ENCODE results near the gene NRM.
A peak's percentile ranks its signal among the peaks of the same experiment; 100 is the strongest.

Gene NRM

DNA sequence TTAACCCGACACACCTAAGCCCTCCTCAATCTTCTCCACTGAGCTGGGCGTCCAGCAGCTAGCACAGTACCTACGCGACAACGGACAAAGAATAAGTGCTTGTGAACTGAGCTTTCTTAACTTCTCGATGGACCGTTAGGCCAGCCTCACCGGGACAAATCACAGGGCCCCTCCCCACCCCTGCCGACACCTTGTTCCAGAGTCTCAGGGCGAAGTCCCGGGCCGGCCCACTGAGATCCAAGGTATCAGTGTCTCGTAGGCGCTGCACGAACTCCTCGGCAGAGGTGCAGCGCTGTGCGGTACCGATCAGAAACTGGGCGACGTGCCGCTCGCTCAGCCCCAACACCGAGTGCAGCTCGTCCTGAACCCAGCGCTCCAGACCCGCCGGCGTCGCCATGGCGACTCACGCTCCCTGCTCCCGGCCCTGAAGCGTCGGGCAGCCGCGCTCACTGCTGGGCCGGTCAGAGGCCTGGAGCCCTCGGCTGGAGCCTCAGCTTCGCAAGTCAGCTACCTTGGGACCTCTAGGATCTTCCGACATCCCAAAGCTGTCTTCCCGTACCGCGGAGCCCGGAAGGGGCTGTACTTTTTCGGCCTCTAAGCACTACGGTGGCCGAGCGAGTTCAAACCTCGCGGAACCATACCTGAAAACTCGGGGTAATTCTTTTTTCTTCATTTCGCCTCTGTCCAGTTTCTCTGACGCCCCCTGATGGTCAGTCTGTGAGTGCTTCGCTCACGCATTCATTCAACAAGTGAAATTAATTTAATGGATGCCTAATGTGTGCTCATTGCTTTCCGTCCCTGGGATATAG is 18.1 kb downstream of the NRM start, which contains the start of gene DHX16:
Gene DHX16, minus strand, starts transcription at position 562 of the 809 bp plus-strand sequence. Its CDS starts 165 bp downstream, at position 397.
- no peak for TF ChIP-seq GATA3 (IDR thresholded peaks at IDR 0.05; ENCODE audit: low read depth, low read length)
- TF ChIP-seq GATA2 (IDR thresholded peaks at IDR 0.05; ENCODE audit: low read depth, low read length): no peak

DNA sequence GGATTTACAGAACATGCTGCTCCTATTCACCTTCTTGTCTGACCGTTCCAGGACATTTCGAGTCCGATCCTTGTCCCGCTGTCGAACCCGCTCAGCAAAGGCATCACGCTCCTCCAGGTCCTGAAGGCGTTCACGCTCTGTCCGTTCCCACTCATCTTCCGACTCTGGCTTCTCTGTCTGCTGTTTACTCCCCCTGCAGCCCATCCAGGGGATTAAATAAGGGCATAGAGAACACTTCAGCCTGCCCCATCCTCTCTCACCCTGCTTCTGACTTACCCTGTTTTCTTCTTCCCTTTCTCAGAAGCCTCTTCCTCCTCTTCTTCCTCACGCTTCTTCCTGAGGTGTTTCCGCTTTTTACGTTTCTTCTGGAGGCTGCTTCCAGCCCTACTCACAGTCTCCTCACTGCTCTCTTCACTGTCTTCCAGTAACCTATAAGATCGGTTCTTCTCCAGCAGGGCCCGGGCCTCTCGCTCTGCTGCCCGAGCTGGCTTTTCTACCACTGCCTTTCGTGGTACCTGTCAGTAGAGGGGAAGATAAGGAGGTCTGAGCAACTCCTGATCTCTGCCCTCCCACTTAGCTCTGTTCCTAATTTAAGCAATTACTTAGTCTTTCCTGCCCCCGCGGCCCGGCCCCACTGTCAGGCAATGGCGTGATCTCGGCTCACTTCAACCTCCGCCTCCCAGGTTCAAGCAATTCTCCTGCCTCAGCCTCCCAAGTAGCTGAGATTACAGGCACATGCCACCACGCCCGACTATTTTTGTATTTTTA is 19.8 kb downstream of the NRM start:
- TF ChIP-seq GATA3 (IDR thresholded peaks at IDR 0.05; ENCODE audit: low read depth, low read length) (no peak), GATA2 (IDR thresholded peaks at IDR 0.05; ENCODE audit: low read depth, low read length) (no peak)

GRCh38 chr6:30664994-30665767 is 25.6 kb downstream of the NRM start:
- TF ChIP-seq GATA3 (IDR thresholded peaks at IDR 0.05; ENCODE audit: low read depth, low read length): no peak
- TF ChIP-seq GATA2 (IDR thresholded peaks at IDR 0.05; ENCODE audit: low read depth, low read length): no peak

DNA sequence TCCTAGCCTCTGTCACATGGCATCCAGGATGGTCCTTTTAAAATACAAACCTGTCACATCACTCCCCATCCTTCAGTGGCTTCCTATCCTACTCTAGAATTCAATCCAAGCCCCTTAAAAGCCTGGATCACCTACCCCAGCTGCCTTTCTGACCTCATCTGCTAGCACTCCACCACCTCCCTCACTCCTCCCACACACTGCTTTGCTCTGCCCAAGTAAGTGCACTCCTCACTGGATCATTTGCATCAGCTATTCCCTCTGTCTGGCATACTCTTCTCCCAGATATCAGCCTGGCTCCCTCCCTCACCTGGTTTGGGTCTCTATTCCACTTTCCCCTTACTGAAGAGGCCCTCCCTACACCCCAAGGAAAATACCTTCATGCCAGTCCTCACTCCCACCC is 33.3 kb downstream of the NRM start:
- no peak for TF ChIP-seq GATA2 (IDR thresholded peaks at IDR 0.05; ENCODE audit: low read depth, low read length)
- no peak for TF ChIP-seq GATA3 (IDR thresholded peaks at IDR 0.05; ENCODE audit: low read depth, low read length)

GRCh38 chr6:30656513-30656912 is 34.3 kb downstream of the NRM start:
- TF ChIP-seq GATA3 (IDR thresholded peaks at IDR 0.05; ENCODE audit: low read depth, low read length) (no peak), GATA2 (IDR thresholded peaks at IDR 0.05; ENCODE audit: low read depth, low read length) (no peak)

DNA sequence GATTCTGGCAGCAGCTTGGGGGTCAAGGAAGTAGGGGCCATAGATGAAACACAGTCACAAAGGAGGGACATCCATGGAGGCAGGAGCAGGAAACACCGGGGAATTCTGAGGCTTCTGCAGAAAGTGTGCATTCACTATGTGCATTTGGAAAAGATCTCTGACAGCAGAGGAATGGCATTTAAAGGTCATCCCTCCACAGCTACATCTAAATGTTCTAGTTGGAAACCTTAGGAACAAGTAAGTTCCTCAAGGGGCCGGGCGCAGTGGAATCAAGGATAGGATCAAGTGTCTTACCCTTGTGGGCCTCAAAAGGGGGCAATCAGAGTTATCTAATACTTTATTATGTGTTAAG is 35.1 kb downstream of the NRM start:
- TF ChIP-seq GATA2 (IDR thresholded peaks at IDR 0.05; ENCODE audit: low read depth, low read length): no peak
- no peak for TF ChIP-seq GATA3 (IDR thresholded peaks at IDR 0.05; ENCODE audit: low read depth, low read length)

- TF ChIP-seq GATA3 (IDR thresholded peaks at IDR 0.05; ENCODE audit: low read depth, low read length): no peak
- TF ChIP-seq GATA2 (IDR thresholded peaks at IDR 0.05; ENCODE audit: low read depth, low read length): no peak
Measured at GRCh38 chr6:30654798-30655742, 35.7 kb downstream of the NRM start.

DNA sequence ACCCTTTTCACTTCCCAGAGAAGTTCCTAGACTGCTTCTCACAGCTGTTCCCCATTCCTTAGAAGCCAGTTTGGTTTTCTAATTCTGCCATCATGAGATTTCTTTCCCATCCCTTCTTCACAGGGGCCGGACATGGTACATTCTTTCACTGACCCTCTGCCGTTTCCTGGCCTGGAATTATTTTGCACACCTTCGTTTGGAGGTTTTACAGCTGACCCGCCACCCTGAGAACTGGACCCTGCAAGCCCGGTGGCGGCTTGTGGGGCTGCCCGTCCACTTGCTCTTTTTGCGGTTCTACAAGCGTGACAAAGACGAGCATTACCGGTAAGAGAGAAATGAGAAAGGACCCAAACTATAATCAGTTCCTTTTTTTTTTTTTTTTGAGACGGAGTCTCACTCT is 39.6 kb downstream of the NRM start:
- TF ChIP-seq GATA3 (IDR thresholded peaks at IDR 0.05; ENCODE audit: low read depth, low read length): no peak
- no peak for TF ChIP-seq GATA2 (IDR thresholded peaks at IDR 0.05; ENCODE audit: low read depth, low read length)

- TF ChIP-seq GATA3 (IDR thresholded peaks at IDR 0.05; ENCODE audit: low read depth, low read length): no peak
- no peak for TF ChIP-seq GATA2 (IDR thresholded peaks at IDR 0.05; ENCODE audit: low read depth, low read length)
Measured at GRCh38 chr6:30647242-30648116, 43.3 kb downstream of the NRM start.

DNA sequence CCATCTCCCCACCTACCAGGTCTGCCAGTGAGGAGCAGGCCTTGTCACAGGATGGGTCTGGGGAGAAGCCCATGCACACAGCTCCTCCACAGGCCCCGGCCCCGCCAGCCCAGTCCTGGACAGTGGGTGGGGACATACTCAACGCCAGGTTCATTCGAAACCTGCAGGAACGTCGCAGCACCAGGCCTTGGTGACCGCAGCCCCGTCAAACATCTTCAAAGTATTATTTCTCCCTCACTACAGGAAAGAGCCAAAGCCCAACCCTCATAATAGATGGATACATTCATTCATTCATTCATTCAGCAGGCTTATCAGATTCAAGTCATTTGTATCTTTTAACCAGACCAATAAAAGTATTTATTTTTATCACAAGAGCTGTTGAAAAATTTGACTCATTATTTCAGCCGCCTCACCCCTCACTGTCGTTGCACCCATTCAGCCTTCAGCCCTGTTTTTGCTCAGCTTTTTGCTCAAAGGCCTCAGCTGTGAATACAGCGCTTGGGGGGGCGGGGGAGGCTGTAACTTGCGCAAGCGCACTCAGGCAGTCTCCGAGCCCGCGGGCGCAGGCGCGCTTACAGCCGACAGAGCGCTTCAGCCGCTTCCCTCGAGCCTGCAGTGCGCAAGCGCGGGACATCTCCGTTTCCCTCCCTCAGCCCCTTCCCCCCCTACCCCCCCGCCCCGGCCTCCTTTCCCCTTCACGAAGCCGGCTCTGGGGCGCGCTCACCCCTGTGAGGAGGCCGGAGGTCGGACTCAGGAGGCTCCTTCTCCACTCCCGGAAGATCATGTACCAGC is 44.1 kb downstream of the NRM start, which contains the start of gene C6orf136:
Gene C6orf136, plus strand, starts transcription at position 684 of the 792 bp plus-strand sequence. Its CDS starts 99 bp downstream, at position 783.
- TF ChIP-seq GATA3 (IDR thresholded peaks at IDR 0.05; ENCODE audit: low read depth, low read length) (no peak), GATA2 (IDR thresholded peaks at IDR 0.05; ENCODE audit: low read depth, low read length) (0 out of 2 replicates have a peak, but pooled peaks have one; percentile 20)

- TF ChIP-seq GATA3 (IDR thresholded peaks at IDR 0.05; ENCODE audit: low read depth, low read length) (no peak), GATA2 (IDR thresholded peaks at IDR 0.05; ENCODE audit: low read depth, low read length) (no peak)
Measured at GRCh38 chr6:30645989-30646388, 44.8 kb downstream of the NRM start.
